ENCODE results near the gene NSL1.

DNA sequence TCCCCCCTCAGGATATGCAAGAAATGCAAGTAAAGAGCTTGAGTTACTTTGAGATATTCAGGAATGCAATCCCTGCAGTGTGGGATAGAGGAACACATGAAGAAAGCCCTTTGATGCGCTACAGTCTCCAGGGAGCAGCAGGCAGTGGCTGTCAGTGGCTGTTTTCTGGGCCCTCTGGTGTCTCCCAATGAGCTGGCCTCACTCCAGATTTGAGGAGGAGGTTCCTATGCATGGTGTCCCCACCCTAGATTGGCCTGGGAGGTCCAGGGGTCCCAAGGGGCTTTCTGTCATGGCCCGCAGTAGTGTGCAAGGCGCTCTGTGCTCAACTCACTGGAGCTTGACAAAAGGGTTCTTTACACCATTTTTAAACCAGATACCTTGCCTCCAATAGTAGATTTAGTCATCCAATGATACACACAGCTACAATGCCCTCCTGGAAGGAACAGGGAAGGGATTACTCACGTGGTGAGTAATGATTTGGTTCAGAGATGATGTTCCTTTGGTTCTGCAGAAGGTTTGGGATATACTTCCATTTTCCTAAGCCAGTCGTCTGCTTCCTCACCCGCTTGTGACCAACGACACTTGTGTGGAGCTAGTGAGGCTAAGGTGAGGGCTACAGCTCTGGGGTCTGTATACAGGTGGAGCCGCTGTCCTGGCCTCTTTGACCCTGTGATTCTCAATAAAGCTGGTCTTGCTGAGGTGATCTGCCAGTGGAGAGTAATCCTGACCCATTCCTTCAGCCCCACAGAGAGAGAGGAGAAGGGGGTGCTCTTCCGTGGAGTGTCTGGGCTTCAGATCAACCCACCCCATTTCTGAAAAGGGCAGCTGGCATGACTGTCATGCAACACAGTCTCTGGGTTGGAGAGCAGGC, 98.6 kb downstream of the NSL1 start:
- TF ChIP-seq, protein P1, sequence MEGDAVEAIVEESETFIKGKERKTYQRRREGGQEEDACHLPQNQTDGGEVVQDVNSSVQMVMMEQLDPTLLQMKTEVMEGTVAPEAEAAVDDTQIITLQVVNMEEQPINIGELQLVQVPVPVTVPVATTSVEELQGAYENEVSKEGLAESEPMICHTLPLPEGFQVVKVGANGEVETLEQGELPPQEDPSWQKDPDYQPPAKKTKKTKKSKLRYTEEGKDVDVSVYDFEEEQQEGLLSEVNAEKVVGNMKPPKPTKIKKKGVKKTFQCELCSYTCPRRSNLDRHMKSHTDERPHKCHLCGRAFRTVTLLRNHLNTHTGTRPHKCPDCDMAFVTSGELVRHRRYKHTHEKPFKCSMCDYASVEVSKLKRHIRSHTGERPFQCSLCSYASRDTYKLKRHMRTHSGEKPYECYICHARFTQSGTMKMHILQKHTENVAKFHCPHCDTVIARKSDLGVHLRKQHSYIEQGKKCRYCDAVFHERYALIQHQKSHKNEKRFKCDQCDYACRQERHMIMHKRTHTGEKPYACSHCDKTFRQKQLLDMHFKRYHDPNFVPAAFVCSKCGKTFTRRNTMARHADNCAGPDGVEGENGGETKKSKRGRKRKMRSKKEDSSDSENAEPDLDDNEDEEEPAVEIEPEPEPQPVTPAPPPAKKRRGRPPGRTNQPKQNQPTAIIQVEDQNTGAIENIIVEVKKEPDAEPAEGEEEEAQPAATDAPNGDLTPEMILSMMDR (IDR thresholded peaks at IDR 0.05) = no peak
- TF ChIP-seq POLR2AphosphoS5 (IDR thresholded peaks at IDR 0.05) = no peak
- no peak for TF ChIP-seq POLR2A (IDR thresholded peaks at IDR 0.05)
- no peak for TF ChIP-seq EP300 (IDR thresholded peaks at IDR 0.05)
